ENCODE results near the gene GRB2.

DNA sequence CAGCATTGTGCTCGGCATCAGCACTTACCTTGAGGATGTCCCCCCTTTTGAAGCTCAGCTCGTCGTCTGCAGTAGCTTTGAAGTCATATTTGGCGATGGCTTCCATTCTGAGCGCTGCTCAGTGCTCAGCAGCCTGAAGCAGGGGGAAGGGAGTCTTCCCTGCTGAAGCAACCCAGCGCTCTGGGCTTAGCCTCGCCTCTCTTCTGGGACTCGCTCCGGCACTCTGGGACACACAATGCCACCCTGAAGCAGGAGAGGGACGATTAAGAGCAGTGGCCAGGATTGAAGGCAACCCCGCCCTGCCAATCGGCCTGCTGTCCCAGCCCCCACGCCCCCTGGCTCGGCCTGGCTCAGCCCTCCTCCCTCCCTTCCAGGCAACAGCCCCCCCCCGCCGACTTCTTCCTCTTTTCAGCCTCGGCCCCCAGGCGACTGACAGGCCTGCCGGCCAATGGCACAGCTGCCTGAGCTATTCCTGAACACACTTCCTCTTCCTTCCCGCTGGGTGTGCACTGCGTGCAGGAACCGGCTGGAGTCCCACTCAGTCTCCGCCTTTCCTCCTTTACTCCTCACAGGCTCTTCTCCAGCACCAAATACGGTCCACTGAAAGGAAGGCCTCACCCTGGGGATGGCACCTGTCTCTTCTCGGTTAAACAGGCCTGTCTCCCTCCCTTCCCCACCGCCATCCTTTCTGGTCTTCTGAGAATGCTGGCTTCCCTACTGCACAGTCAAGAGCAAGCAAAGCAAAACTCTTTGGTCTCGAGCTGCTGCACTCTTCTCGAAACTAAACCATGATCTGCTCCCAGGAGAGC is 11.8 kb downstream of the GRB2 start:
- TF ChIP-seq, protein P1, sequence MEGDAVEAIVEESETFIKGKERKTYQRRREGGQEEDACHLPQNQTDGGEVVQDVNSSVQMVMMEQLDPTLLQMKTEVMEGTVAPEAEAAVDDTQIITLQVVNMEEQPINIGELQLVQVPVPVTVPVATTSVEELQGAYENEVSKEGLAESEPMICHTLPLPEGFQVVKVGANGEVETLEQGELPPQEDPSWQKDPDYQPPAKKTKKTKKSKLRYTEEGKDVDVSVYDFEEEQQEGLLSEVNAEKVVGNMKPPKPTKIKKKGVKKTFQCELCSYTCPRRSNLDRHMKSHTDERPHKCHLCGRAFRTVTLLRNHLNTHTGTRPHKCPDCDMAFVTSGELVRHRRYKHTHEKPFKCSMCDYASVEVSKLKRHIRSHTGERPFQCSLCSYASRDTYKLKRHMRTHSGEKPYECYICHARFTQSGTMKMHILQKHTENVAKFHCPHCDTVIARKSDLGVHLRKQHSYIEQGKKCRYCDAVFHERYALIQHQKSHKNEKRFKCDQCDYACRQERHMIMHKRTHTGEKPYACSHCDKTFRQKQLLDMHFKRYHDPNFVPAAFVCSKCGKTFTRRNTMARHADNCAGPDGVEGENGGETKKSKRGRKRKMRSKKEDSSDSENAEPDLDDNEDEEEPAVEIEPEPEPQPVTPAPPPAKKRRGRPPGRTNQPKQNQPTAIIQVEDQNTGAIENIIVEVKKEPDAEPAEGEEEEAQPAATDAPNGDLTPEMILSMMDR (IDR thresholded peaks at IDR 0.05): peak in 1 of 3 experiments; percentile 19
- no peak for TF ChIP-seq POLR2A (IDR thresholded peaks at IDR 0.05)
